Prostate gland (tissue), 2 donors: ENCODE data around the gene CMPK2. TPM values are rescaled to one million over a fixed set of nuclear protein-coding genes. Genes with fewer than 3 reads are reported as not detected.

Source experiments
- DNase-seq: peaks from one replicate; pipeline ENCODE4 v3.0.0-alpha.2; 2019; ENCODE audit warnings: low spot score
- H3K27ac ChIP-seq, 2 donors: fragments of 200-600 bp; sonication (generic); 2 replicates each; pipeline ENCODE4 v1.5.1; 2017 to 2019
- H3K27me3 ChIP-seq: fragments of 200-600 bp; sonication (generic); replicated peaks from 2 replicates; pipeline ENCODE4 v1.5.1; 2019; ENCODE audit not compliant: insufficient read depth
- H3K36me3 ChIP-seq, 2 donors: fragments of 200-600 bp; sonication (generic); 1 replicate in 1 of 2; 2 replicates in 1 of 2; pipeline versions ENCODE4 v1.5.1 to v1.8.1; 2017 to 2019
- H3K4me1 ChIP-seq: fragments of 200-600 bp; sonication (generic); replicated peaks from 2 replicates; pipeline ENCODE4 v1.5.1; 2019
- H3K4me3 ChIP-seq, 2 donors: fragments of 200-600 bp; sonication (generic); 2 replicates each; pipeline ENCODE4 v1.5.1; 2017 to 2019
- H3K9me3 ChIP-seq: fragments of 200-600 bp; sonication (generic); 2 replicates; pipeline ENCODE4 v1.5.1; 2017
- CTCF ChIP-seq, 4 experiments: fragments of 200-600 bp in 2 of 4; fragments of 450-650 bp in 2 of 4; sonication (generic) in 2 of 4; IDR thresholded peaks; 1 replicate in 3 of 4; 2 replicates in 1 of 4; pipeline ENCODE4 v1.5.1; 2016 to 2019; ENCODE audit warnings: antibody characterized with exemption in 4 of 4, mild to moderate bottlenecking in 2 of 4, moderate library complexity in 2 of 4
- POLR2A ChIP-seq: fragments of 450-650 bp; IDR thresholded peaks from one replicate; pipeline ENCODE4 v1.6.1; 2016; ENCODE audit warnings: antibody characterized with exemption, mild to moderate bottlenecking
- POLR2AphosphoS5 ChIP-seq: sonication (generic); formaldehyde crosslinking; IDR thresholded peaks from one replicate; pipeline ENCODE4 v1.6.1; 2017; ENCODE audit warnings: antibody characterized with exemption
- WGBS: methylation state at CpG from one replicate; pipeline ENCODE4 v1.1.5; 2018; 5-methylcytosine and 5-hydroxymethylcytosine counted together
- intact Hi-C: fragments of 100-400 bp; cut with DNase I; formaldehyde crosslinking; loops from one replicate; pipeline ENCODE4 v1.14.2; 2022
- total RNA-seq, 2 donors: library from RNA; depleted of rRNA; stranded (reverse); fragments of >200 nt; gene quantifications; one replicate each; pipeline ENCODE4 v1.1.0, GENCODE V29; 2016

The CMPK2 gene
- total RNA-seq, 2 donors from 2014 or later: 13.4 to 13.7 TPM

DNA sequence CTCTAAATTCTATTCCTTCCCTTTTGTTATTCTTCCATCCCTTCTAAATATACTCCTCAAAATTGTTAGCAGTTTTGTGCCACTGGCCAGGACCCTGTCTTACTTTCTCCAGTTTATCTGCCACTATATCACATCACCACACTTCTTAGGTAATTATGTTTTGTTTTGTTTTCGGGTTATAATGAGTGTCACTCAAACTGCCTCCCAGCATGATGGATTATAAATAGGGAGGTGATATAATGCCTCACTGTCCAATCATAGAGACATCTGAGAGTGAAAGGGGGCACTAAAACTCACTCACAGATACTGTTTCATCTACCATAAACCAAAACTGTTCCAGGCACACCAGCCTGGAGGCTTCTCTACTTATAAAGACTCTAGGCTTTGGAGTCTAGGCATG is 15.3 kb upstream of the CMPK2 start:
- H3K4me1 ChIP-seq: no peaks in the 10 kb centered on the region
- TF ChIP-seq POLR2AphosphoS5: no peak
- no peak for TF ChIP-seq POLR2A
- no peak for TF ChIP-seq CTCF (IDR thresholded peaks at IDR 0.05)
- H3K4me3 ChIP-seq: no peak overlapping the region
- H3K36me3 ChIP-seq: no peaks in the 10 kb centered on the region
- no peak for DNase-seq
- 91% methylated on average over 1 of the region's 1 CpG for WGBS
- H3K27me3 ChIP-seq: no peaks in the 10 kb centered on the region
- no peak overlapping the region for H3K27ac ChIP-seq
- intact Hi-C loops: no loop called here
- no peaks in the 10 kb centered on the region for H3K9me3 ChIP-seq

- intact Hi-C loops: no loop called here
- no peak for TF ChIP-seq POLR2A
- no peak for TF ChIP-seq CTCF (IDR thresholded peaks at IDR 0.05)
- TF ChIP-seq POLR2AphosphoS5: no peak
Observed at GRCh38 chr2:6880200-6880733, 14.6 kb upstream of the CMPK2 start.

DNA sequence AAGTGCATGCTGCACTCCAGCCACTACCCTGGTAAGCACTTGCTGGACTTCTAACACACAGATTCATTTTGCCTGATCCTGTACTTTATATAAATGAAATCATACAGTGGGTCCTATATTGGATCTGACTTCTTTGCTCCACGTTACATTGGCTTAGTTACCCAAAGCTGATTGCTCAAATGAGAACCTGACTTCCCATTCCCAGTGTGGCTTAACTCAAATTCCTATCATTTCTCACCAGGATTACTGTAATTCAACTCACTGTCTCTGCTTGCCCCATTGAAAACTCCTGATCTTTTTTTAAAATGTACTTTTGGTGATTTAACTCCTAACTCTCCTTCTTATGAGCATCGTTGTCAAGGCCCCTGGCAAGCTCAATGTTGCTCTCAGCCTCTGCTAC is 13.3 kb upstream of the CMPK2 start:
- DNase-seq: no peak
- Histone ChIP-seq H3K9me3 (no peaks in the 10 kb centered on the region), H3K27ac (no peak overlapping the region), H3K4me1 (no peaks in the 10 kb centered on the region), H3K4me3 (no peak overlapping the region), H3K36me3 (no peaks in the 10 kb centered on the region), H3K27me3 (no peaks in the 10 kb centered on the region)
- intact Hi-C loops: no loop called here
- no peak for TF ChIP-seq CTCF (IDR thresholded peaks at IDR 0.05)
- TF ChIP-seq POLR2A: no peak
- no peak for TF ChIP-seq POLR2AphosphoS5
- WGBS: 86% methylated on average over 2 of the region's 2 CpGs

More at GRCh38 chr2:6880200-6880733, 14.6 kb upstream of the CMPK2 start:
- Histone ChIP-seq H3K4me1 (no peaks in the 10 kb centered on the region), H3K27ac (no peak overlapping the region), H3K4me3 (no peak overlapping the region), H3K27me3 (no peaks in the 10 kb centered on the region), H3K9me3 (no peaks in the 10 kb centered on the region), H3K36me3 (no peaks in the 10 kb centered on the region)
- WGBS: 76% methylated on average over 2 of the region's 2 CpGs
- DNase-seq: no peak

- H3K4me3 ChIP-seq: no peak overlapping the region
- H3K36me3 ChIP-seq: no peaks in the 10 kb centered on the region
- H3K27ac ChIP-seq: no peak overlapping the region
- 92% methylated on average over 4 of the region's 4 CpGs for WGBS
- no peaks in the 10 kb centered on the region for H3K27me3 ChIP-seq
- DNase-seq: no peak
- no peaks in the 10 kb centered on the region for H3K4me1 ChIP-seq
- intact Hi-C loops: no loop called here
- H3K9me3 ChIP-seq: no peaks in the 10 kb centered on the region
- TF ChIP-seq CTCF (IDR thresholded peaks at IDR 0.05) (no peak), POLR2A (no peak), POLR2AphosphoS5 (no peak)
Observed at GRCh38 chr2:6878549-6878948, 12.8 kb upstream of the CMPK2 start.
